ENCODE measurements around the gene MSL2. TPM values are rescaled to one million over a fixed set of nuclear protein-coding genes. Genes with fewer than 3 reads are reported as not detected.

MSL2 gene
- total and polyA plus RNA-seq, 2 of the 4 experiments (the other 2 are of a cell fraction): 7.1 to 13.6 TPM

- ChIA-PET POLR2A (ENCODE audit: unreplicated experiment) (no interaction called here), CTCF (no interaction called here)
- no peak overlapping the region for H3K18ac ChIP-seq (ENCODE audit: low read depth, low read length)
- no peak overlapping the region for H2BK120ac ChIP-seq (ENCODE audit: low read depth, low read length)
- ATAC-seq (ENCODE audit: low read depth) (no peak), DNase-seq (no peak)
- H2AK5ac ChIP-seq (ENCODE audit: low read depth, low read length): no peak overlapping the region
- no peak overlapping the region for H3K4ac ChIP-seq (ENCODE audit: low read depth, low read length)
- H3K56ac ChIP-seq (ENCODE audit: extremely low read depth, insufficient read depth, low read length): no peak overlapping the region
- H3K27me3 ChIP-seq (ENCODE audit: control insufficient read depth, insufficient read depth, low read length): no peaks in the 10 kb centered on the region
- H3K4me2 ChIP-seq (ENCODE audit: low read depth, low read length): no peak overlapping the region
- H4K8ac ChIP-seq (ENCODE audit: low read depth in 2 of 2, low read length in 2 of 2): no peak overlapping the region
- H2AK9ac ChIP-seq (replicated peaks; ENCODE audit: low read depth, low read length, poor library complexity): no peak overlapping the region
- H2BK5ac ChIP-seq (ENCODE audit: low read depth, low read length, poor library complexity, severe bottlenecking): no peak overlapping the region
- in situ Hi-C loops (cut with MboI; ENCODE audit: low sequenced_read_pairs): no loop called here
- no peak overlapping the region for H3K23ac ChIP-seq (ENCODE audit: low read depth, low read length)
- H3K79me1 ChIP-seq (ENCODE audit: low read depth in 1 of 2, low read length in 2 of 2): peaks cover under 1 to 21% of the 10 kb centered on the region in 2 experiments; a peak in 3 of 4 replicates
- WGBS, 2 experiments (ENCODE audit: extremely low coverage in 2 of 2, insufficient read length in 1 of 2): 100% methylated on average over 1 of the region's 2 CpGs; no CpG with 5 or more reads in 1 of the 2 experiments
- H2AFZ ChIP-seq (replicated peaks; ENCODE audit: low read length, poor library complexity): no peak overlapping the region
- H4K5ac ChIP-seq (ENCODE audit: low read depth, low read length): no peak overlapping the region
- dilution Hi-C loops (cut with HindIII; ENCODE audit: low sequenced_read_pairs, unreplicated experiment): no loop called here
- H3K14ac ChIP-seq (replicated peaks; ENCODE audit: low read depth, low read length): no peak overlapping the region
- H3K4me3 ChIP-seq (ENCODE audit: insufficient read depth, low read depth, low read length): no peak overlapping the region
- no peaks in the 10 kb centered on the region for H4K20me1 ChIP-seq (ENCODE audit: insufficient read depth, low read length)
- no TSS peak for BruUV-seq (replicated peaks)
- intact Hi-C loops (cut with micrococcal nuclease): no loop called here
- H4K91ac ChIP-seq (ENCODE audit: insufficient read depth, low read depth, low read length): no peak overlapping the region
- TF ChIP-seq CEBPB (IDR thresholded peaks at IDR 0.05; ENCODE audit: low read depth, low read length) (no peak), USF2 (IDR thresholded peaks at IDR 0.05; ENCODE audit: low read depth, low read length) (no peak), NFE2L2 (IDR thresholded peaks at IDR 0.05; ENCODE audit: low read depth, low read length) (no peak), BHLHE40 (IDR thresholded peaks at IDR 0.05; ENCODE audit: low read depth, low read length) (no peak), MAFK (IDR thresholded peaks at IDR 0.05; ENCODE audit: low read depth, low read length) (no peak), MAZ (IDR thresholded peaks at IDR 0.05; ENCODE audit: borderline replicate concordance, low read depth, low read length) (no peak), FOS (IDR thresholded peaks at IDR 0.05; ENCODE audit: low read depth, low read length) (no peak), CHD1 (IDR thresholded peaks at IDR 0.05; ENCODE audit: low read depth, low read length) (no peak), RCOR1 (IDR thresholded peaks at IDR 0.05; ENCODE audit: insufficient replicate concordance, low read length) (no peak), RFX5 (IDR thresholded peaks at IDR 0.05; ENCODE audit: low read depth, low read length) (no peak), SMC3 (IDR thresholded peaks at IDR 0.05; ENCODE audit: low read depth, low read length) (no peak), MXI1 (IDR thresholded peaks at IDR 0.05; ENCODE audit: borderline replicate concordance, low read depth, low read length) (no peak), RAD21 (IDR thresholded peaks at IDR 0.05; ENCODE audit: low read length) (no peak), POLR2A (IDR thresholded peaks at IDR 0.05; ENCODE audit: low read depth, low read length) (no peak)
- TF ChIP-seq, protein P1, sequence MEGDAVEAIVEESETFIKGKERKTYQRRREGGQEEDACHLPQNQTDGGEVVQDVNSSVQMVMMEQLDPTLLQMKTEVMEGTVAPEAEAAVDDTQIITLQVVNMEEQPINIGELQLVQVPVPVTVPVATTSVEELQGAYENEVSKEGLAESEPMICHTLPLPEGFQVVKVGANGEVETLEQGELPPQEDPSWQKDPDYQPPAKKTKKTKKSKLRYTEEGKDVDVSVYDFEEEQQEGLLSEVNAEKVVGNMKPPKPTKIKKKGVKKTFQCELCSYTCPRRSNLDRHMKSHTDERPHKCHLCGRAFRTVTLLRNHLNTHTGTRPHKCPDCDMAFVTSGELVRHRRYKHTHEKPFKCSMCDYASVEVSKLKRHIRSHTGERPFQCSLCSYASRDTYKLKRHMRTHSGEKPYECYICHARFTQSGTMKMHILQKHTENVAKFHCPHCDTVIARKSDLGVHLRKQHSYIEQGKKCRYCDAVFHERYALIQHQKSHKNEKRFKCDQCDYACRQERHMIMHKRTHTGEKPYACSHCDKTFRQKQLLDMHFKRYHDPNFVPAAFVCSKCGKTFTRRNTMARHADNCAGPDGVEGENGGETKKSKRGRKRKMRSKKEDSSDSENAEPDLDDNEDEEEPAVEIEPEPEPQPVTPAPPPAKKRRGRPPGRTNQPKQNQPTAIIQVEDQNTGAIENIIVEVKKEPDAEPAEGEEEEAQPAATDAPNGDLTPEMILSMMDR (conservative IDR thresholded peaks at IDR 0.05; ENCODE audit: low read depth, low read length): no peak
- TF ChIP-seq, protein P2, sequence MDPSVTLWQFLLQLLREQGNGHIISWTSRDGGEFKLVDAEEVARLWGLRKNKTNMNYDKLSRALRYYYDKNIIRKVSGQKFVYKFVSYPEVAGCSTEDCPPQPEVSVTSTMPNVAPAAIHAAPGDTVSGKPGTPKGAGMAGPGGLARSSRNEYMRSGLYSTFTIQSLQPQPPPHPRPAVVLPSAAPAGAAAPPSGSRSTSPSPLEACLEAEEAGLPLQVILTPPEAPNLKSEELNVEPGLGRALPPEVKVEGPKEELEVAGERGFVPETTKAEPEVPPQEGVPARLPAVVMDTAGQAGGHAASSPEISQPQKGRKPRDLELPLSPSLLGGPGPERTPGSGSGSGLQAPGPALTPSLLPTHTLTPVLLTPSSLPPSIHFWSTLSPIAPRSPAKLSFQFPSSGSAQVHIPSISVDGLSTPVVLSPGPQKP (IDR thresholded peaks at IDR 0.05; ENCODE audit: borderline replicate concordance, low read depth, low read length): no peak
- H3K27ac ChIP-seq (ENCODE audit: insufficient read depth, low read length): no peak overlapping the region
- no peaks in the 10 kb centered on the region for H3K36me3 ChIP-seq (ENCODE audit: control insufficient read depth, insufficient read depth, low read length)
- H2BK20ac ChIP-seq (ENCODE audit: low read depth, low read length): no peak overlapping the region
- no peak overlapping the region for H2BK15ac ChIP-seq (ENCODE audit: low read depth, low read length)
- no peaks in the 10 kb centered on the region for H3K9me3 ChIP-seq (ENCODE audit: control insufficient read depth, insufficient read depth, low read length)
- H3K9ac ChIP-seq (ENCODE audit: low read depth, low read length): no peak overlapping the region
- H3K4me1 ChIP-seq (ENCODE audit: control insufficient read depth, insufficient read depth, low read length): no peaks in the 10 kb centered on the region
- H3K9me1 ChIP-seq (ENCODE audit: insufficient read depth, low read length): peaks cover 7% of the 10 kb centered on the region; the same call in 1 of the 2 replicates
Observed at GRCh38 chr3:136136454-136136853, 59.7 kb downstream of the MSL2 start.

All from IMR-90 (cell line).